HPDE6-E6E7 (cell line): ENCODE measurements around the gene TCEAL8.
"Not testable (repeated sequence)": the region's sequence is repeated elsewhere in the genome, so short reads cannot be mapped to it uniquely, and the experiment has no call there.

Experiments
- DNase-seq: peaks from one replicate; pipeline ENCODE4 v3.0.0; 2011; ENCODE audit warnings: missing footprints; ENCODE audit errors: extremely low spot score

The TCEAL8 gene

GRCh38 chrX:103254921-103255493 lies at the start of gene TCEAL8:
Gene TCEAL8 (minus strand): TSS chrX:103255155. CDS start chrX:103253979, 1,176 bp downstream.
- DNase-seq: peak; percentile 40

GRCh38 chrX:103304705-103305104 lies 49.8 kb upstream of the TCEAL8 start:
- no peak for DNase-seq

GRCh38 chrX:103293118-103293517 lies 38.2 kb upstream of the TCEAL8 start:
- no peak for DNase-seq

GRCh38 chrX:103279624-103280023 lies 24.7 kb upstream of the TCEAL8 start:
- DNase-seq: no peak

GRCh38 chrX:103276581-103277002 lies 21.6 kb upstream of the TCEAL8 start, which contains the start of gene TCEAL5:
Gene TCEAL5 (minus strand): TSS chrX:103276750. CDS start chrX:103274563, 2,187 bp downstream.
- no peak for DNase-seq

- DNase-seq: no peak
Observed at GRCh38 chrX:103275947-103276567, 21.1 kb upstream of the TCEAL8 start.

- no peak for DNase-seq
Observed at GRCh38 chrX:103274284-103274683, 19.3 kb upstream of the TCEAL8 start.

- DNase-seq: no peak
Observed at GRCh38 chrX:103258275-103258674, 3.3 kb upstream of the TCEAL8 start.

- DNase-seq: no peak
Observed at GRCh38 chrX:103256651-103257050, 1.7 kb upstream of the TCEAL8 start.

GRCh38 chrX:103254171-103254824 lies 657 bp downstream of the TCEAL8 start:
- no peak for DNase-seq

GRCh38 chrX:103253608-103254007 lies 1.3 kb downstream of the TCEAL8 start:
- DNase-seq: no peak

GRCh38 chrX:103250977-103251376 lies 4.0 kb downstream of the TCEAL8 start:
- DNase-seq: peak; percentile 19

GRCh38 chrX:103249805-103250204 lies 5.2 kb downstream of the TCEAL8 start:
- DNase-seq: no peak

GRCh38 chrX:103248553-103248952 lies 6.4 kb downstream of the TCEAL8 start:
- no peak for DNase-seq

GRCh38 chrX:103240155-103240554 lies 14.8 kb downstream of the TCEAL8 start:
- DNase-seq: no peak

GRCh38 chrX:103236296-103236695 lies 18.7 kb downstream of the TCEAL8 start:
- DNase-seq: no peak

- DNase-seq: not testable (repeated sequence)
Observed at GRCh38 chrX:103235608-103236007, 19.3 kb downstream of the TCEAL8 start.

GRCh38 chrX:103234869-103235268 lies 20.1 kb downstream of the TCEAL8 start:
- no peak for DNase-seq

GRCh38 chrX:103233263-103233662 lies 21.7 kb downstream of the TCEAL8 start:
- no peak for DNase-seq

GRCh38 chrX:103225918-103226317 lies 29.0 kb downstream of the TCEAL8 start:
- DNase-seq: not testable (repeated sequence)

- DNase-seq: no peak
Observed at GRCh38 chrX:103220511-103221323, 34.2 kb downstream of the TCEAL8 start.

- no peak for DNase-seq
Observed at GRCh38 chrX:103215425-103215991, 39.4 kb downstream of the TCEAL8 start.
